Stimulated activated memory B cell treated with anti-CD40 and anti-IgM and Interleukin-4, amounts not matched to agents 10 μg/mL and 1 μg/mL and 100 μg/mL, for 72 hours (primary cell): Measurements from ENCODE around the gene TRIM37.

Experiments
- ATAC-seq: fragments of 150-1000 bp; cut with Tn5 transposase; 2 replicates; pipeline ENCODE4 v1.10.0; 2021
- H3K27ac Mint-ChIP-seq: one replicate; pipeline ENCODE4 v1.8.0; 2022; ENCODE audit warnings: mild to moderate bottlenecking, mixed read lengths
- H3K27me3 Mint-ChIP-seq: one replicate; pipeline ENCODE4 v1.8.0; 2022; ENCODE audit warnings: mixed read lengths
- H3K36me3 Mint-ChIP-seq: one replicate; pipeline ENCODE4 v1.8.0; 2022; ENCODE audit warnings: mixed read lengths
- H3K4me1 Mint-ChIP-seq: one replicate; pipeline ENCODE4 v1.8.0; 2022; ENCODE audit warnings: mixed read lengths
- H3K4me3 Mint-ChIP-seq: one replicate; pipeline ENCODE4 v1.8.0; 2022; ENCODE audit warnings: mild to moderate bottlenecking, moderate library complexity, mixed read lengths
- H3K9me3 Mint-ChIP-seq: one replicate; pipeline ENCODE4 v1.8.0; 2022; ENCODE audit warnings: mixed read lengths

TRIM37 gene

GRCh38 chr17:58998871-58999270 lies 107.8 kb downstream of the TRIM37 start:
- H3K4me1 Mint-ChIP-seq: peaks cover 21% of the 10 kb centered on the region
- H3K27ac Mint-ChIP-seq: peak overlapping the region; percentile 92
- H3K36me3 Mint-ChIP-seq: peaks cover 32% of the 10 kb centered on the region
- no peaks in the 10 kb centered on the region for H3K27me3 Mint-ChIP-seq
- H3K9me3 Mint-ChIP-seq: no peaks in the 10 kb centered on the region
- no peak overlapping the region for H3K4me3 Mint-ChIP-seq
- no peak for ATAC-seq

- no peaks in the 10 kb centered on the region for H3K9me3 Mint-ChIP-seq
- peaks cover 39% of the 10 kb centered on the region for H3K36me3 Mint-ChIP-seq
- peak overlapping the region; percentile 92 for H3K27ac Mint-ChIP-seq
- peaks cover 28% of the 10 kb centered on the region for H3K4me1 Mint-ChIP-seq
- no peaks in the 10 kb centered on the region for H3K27me3 Mint-ChIP-seq
- ATAC-seq: no peak
- no peak overlapping the region for H3K4me3 Mint-ChIP-seq
These were observed 108.7 kb downstream of the TRIM37 start for GRCh38 chr17:58997756-58998553.

DNA sequence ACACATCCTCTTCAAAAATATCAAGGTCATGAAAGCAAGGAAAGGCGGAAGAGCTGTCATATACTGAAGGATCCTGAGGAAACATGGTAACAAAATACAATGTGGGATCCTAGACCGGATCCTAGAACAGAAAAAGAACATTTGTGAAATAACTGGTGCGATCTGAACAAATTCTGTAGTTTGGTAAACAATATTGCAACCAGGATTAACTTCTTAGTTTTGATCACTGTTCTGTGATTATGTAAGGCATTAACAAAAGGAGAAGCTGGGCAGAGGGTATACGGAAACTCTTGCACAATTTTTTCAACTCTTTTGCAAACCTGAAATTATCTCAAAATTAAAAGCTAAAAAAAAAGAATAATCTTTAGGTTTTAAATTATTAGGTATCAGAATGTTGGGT lies 109.7 kb downstream of the TRIM37 start:
- ATAC-seq: no peak
- Mint-ChIP-seq H3K4me3 (no peak overlapping the region), H3K9me3 (no peaks in the 10 kb centered on the region), H3K27me3 (no peaks in the 10 kb centered on the region), H3K36me3 (peaks cover 41% of the 10 kb centered on the region), H3K4me1 (peaks cover 26% of the 10 kb centered on the region), H3K27ac (peak overlapping the region; percentile 92)

DNA sequence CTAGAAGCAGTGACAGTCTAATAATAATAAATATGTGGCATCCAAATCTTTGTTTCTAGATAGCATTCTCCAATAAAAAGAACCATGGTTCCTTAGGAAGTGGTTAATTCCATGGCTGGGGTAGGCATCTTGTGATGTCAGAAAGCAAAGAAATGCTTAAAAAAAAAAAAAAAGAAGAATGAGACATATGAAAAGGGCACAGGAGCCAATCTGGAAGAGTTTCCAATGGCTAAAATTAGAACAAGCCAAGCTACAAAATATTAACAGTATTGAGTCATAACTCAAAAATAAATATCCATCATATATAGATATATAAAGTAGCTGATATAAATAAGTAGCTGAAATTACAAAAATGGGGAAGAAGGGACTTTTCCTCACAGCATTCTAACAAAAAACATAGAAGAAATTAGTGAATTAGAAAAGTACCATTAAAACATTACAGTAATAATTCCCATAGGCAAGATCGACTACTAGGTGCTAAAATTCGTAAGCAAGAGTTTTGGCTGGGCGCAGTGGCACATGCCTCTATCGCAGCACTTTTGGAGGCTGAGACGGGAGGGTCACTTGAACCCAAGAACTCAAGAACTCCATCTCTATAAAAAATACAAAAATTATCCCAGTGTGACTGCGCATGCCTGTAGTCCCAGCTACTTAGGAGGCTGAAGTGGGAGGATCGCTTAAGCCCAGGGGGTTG lies 111.3 kb downstream of the TRIM37 start:
- ATAC-seq: no peak
- peaks cover 41% of the 10 kb centered on the region for H3K36me3 Mint-ChIP-seq
- H3K4me1 Mint-ChIP-seq: peaks cover 10% of the 10 kb centered on the region
- H3K27ac Mint-ChIP-seq: no peak overlapping the region
- no peak overlapping the region for H3K4me3 Mint-ChIP-seq
- H3K9me3 Mint-ChIP-seq: no peaks in the 10 kb centered on the region
- H3K27me3 Mint-ChIP-seq: no peaks in the 10 kb centered on the region

DNA sequence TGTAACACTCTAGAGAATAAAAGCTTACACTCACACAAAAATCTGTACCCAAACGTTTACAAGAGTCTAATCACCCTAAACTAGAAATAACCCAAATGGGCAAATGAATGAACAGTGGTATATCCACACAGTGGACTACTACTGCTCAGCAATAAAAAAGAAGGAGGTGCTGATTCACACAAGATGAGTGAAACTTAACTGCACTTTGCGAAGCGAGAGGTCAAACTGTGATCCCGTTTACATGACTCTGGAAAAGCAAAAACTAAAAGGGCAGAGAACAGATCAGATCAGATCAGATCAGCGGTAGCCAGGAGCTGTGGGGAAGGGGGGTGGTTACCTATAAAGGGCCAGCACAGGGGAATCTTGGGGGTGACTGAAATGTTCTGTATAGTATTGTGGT lies 113.4 kb downstream of the TRIM37 start:
- Mint-ChIP-seq H3K9me3 (no peaks in the 10 kb centered on the region), H3K27me3 (no peaks in the 10 kb centered on the region), H3K27ac (peak overlapping the region; percentile 19), H3K36me3 (peaks cover 36% of the 10 kb centered on the region), H3K4me3 (no peak overlapping the region), H3K4me1 (peaks cover 7% of the 10 kb centered on the region)
- no peak for ATAC-seq

GRCh38 chr17:58991718-58992331 lies 114.9 kb downstream of the TRIM37 start:
- Mint-ChIP-seq H3K4me1 (peaks cover 7% of the 10 kb centered on the region), H3K27ac (no peak overlapping the region), H3K27me3 (no peaks in the 10 kb centered on the region), H3K9me3 (no peaks in the 10 kb centered on the region), H3K4me3 (no peak overlapping the region), H3K36me3 (peaks cover 34% of the 10 kb centered on the region)
- peak; percentile 51 for ATAC-seq

DNA sequence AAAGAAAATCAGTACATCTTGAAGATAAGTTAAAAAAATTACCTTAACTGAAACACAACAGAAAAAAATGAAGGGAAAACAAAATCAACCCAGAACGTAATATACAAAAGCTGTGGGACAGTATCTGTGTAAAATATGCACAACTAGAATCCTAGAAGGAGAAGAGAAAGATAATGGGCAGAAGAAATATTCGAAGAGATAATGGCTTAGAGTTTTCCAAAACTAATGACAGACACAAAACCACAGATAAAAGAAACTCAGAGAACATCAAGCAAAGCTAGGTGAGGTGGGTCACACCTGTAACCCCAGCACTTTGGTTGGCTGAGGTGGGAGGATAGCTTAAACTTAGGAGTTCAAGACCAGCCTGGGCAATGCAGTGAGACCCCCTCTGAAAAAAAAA lies 117.1 kb downstream of the TRIM37 start:
- H3K27me3 Mint-ChIP-seq: no peaks in the 10 kb centered on the region
- H3K4me3 Mint-ChIP-seq: no peak overlapping the region
- no peak for ATAC-seq
- H3K27ac Mint-ChIP-seq: no peak overlapping the region
- H3K36me3 Mint-ChIP-seq: peaks cover 30% of the 10 kb centered on the region
- H3K4me1 Mint-ChIP-seq: peaks cover 7% of the 10 kb centered on the region
- no peaks in the 10 kb centered on the region for H3K9me3 Mint-ChIP-seq

DNA sequence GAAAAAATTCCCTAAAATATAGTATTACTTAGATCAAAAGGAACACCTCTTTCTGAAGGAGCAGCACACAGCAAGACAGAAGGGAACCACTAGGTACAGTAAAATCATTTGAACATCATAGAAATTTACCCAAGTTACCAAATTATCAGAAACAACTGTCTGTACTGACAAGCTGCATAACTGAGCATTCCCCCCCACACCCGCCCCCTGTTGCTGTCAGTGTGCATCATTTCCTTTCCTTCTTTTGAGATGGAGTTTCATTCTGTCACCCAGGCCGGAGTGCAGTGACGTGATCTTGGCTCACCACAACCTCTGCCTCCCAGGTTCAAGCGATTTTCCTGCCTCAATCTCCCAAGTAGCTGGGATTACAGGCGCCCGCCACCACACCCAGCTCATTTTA lies 120.7 kb downstream of the TRIM37 start:
- no peak overlapping the region for H3K27ac Mint-ChIP-seq
- peaks cover 21% of the 10 kb centered on the region for H3K36me3 Mint-ChIP-seq
- H3K4me1 Mint-ChIP-seq: no peaks in the 10 kb centered on the region
- H3K27me3 Mint-ChIP-seq: no peaks in the 10 kb centered on the region
- no peaks in the 10 kb centered on the region for H3K9me3 Mint-ChIP-seq
- no peak overlapping the region for H3K4me3 Mint-ChIP-seq
- ATAC-seq: no peak

GRCh38 chr17:58985367-58985766 lies 121.3 kb downstream of the TRIM37 start:
- Mint-ChIP-seq H3K4me3 (no peak overlapping the region), H3K9me3 (no peaks in the 10 kb centered on the region), H3K4me1 (no peaks in the 10 kb centered on the region), H3K36me3 (peaks cover 21% of the 10 kb centered on the region), H3K27me3 (no peaks in the 10 kb centered on the region), H3K27ac (no peak overlapping the region)
- ATAC-seq: no peak

DNA sequence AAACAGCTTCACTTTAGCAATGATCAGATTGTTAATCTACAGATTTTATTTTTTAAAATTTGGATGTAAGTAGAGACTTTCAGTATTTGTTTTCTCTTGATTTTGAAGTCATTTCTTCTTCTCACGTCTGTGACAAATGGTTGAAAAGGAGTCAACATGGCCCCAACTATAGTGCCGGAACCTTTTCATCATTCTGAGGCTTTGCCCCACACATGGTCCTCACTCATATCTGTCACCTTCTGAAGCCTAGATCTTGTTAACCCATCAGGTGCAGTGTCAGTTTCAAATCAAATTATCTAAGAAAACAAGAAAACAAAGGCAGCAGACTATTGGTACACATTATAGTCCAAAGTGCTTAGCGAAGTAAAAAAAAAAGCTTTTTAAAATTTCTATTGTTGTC lies 124.1 kb downstream of the TRIM37 start:
- Mint-ChIP-seq H3K4me3 (no peak overlapping the region), H3K9me3 (no peaks in the 10 kb centered on the region), H3K4me1 (no peaks in the 10 kb centered on the region), H3K36me3 (peaks cover 6% of the 10 kb centered on the region), H3K27ac (no peak overlapping the region), H3K27me3 (no peaks in the 10 kb centered on the region)
- ATAC-seq: no peak

DNA sequence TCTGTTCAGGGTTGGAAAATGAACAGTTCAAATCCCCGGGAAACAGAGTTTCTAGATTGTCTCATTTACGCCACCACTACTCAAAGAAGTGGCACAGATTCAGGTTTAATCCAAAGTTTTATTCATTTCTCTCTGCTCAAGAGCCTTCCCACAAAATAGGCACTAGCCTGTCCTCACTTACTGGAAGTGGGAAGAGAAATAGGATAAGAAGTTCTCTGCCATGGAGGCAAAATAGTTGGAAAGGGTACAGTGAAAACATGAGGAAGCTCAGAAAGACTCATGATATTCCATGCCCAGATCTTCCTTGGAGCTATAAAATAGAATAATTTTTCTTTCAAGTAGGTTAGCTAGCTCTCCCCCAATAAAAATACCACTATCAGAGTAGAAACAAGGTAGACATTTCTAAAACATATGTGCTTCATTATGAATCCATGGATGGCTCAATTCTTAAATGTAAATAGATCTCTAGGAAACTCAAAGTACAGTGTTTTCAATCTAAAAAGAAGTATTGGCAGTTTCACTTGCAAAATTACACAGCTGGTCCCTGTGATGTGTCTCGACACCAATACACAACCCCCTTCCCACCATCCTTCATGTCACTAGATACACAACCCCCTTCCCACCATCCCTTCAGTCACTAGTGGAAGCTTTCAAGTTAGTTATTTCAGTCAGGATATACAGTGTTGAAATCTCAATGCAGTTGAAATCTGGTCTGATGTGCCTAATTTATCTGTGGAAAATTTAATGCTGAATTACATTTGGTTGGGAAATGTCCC lies 125.8 kb downstream of the TRIM37 start:
- H3K4me3 Mint-ChIP-seq: no peak overlapping the region
- no peaks in the 10 kb centered on the region for H3K27me3 Mint-ChIP-seq
- H3K9me3 Mint-ChIP-seq: no peaks in the 10 kb centered on the region
- no peak overlapping the region for H3K27ac Mint-ChIP-seq
- H3K36me3 Mint-ChIP-seq: no peaks in the 10 kb centered on the region
- no peak for ATAC-seq
- H3K4me1 Mint-ChIP-seq: no peaks in the 10 kb centered on the region

- H3K27ac Mint-ChIP-seq: no peak overlapping the region
- H3K4me1 Mint-ChIP-seq: peaks cover 11% of the 10 kb centered on the region
- no peaks in the 10 kb centered on the region for H3K27me3 Mint-ChIP-seq
- no peak overlapping the region for H3K4me3 Mint-ChIP-seq
- no peak for ATAC-seq
- H3K36me3 Mint-ChIP-seq: no peaks in the 10 kb centered on the region
- no peaks in the 10 kb centered on the region for H3K9me3 Mint-ChIP-seq
These were observed 130.1 kb downstream of the TRIM37 start for GRCh38 chr17:58976541-58976940.

DNA sequence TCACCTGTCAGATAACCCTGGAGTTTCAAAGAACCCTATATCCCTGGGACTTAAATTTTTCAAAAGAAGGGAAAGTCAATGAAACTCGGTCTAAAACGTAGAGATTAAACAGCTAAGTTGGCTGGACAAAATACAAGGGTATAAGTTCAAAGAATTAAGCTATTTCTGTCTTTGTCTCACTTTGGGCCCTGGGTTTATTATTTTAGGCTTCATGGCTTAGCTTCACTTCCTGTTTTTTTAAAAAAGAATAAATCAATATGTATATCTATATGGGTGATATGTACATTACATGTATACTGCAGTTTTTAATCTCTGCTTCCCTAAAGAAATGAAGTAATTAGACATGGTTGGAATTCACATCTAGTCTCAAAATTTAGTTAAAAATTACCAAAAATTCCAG lies 132.3 kb downstream of the TRIM37 start:
- no peaks in the 10 kb centered on the region for H3K36me3 Mint-ChIP-seq
- no peaks in the 10 kb centered on the region for H3K9me3 Mint-ChIP-seq
- peaks cover 11% of the 10 kb centered on the region for H3K4me1 Mint-ChIP-seq
- no peaks in the 10 kb centered on the region for H3K27me3 Mint-ChIP-seq
- no peak overlapping the region for H3K4me3 Mint-ChIP-seq
- H3K27ac Mint-ChIP-seq: no peak overlapping the region
- ATAC-seq: no peak

DNA sequence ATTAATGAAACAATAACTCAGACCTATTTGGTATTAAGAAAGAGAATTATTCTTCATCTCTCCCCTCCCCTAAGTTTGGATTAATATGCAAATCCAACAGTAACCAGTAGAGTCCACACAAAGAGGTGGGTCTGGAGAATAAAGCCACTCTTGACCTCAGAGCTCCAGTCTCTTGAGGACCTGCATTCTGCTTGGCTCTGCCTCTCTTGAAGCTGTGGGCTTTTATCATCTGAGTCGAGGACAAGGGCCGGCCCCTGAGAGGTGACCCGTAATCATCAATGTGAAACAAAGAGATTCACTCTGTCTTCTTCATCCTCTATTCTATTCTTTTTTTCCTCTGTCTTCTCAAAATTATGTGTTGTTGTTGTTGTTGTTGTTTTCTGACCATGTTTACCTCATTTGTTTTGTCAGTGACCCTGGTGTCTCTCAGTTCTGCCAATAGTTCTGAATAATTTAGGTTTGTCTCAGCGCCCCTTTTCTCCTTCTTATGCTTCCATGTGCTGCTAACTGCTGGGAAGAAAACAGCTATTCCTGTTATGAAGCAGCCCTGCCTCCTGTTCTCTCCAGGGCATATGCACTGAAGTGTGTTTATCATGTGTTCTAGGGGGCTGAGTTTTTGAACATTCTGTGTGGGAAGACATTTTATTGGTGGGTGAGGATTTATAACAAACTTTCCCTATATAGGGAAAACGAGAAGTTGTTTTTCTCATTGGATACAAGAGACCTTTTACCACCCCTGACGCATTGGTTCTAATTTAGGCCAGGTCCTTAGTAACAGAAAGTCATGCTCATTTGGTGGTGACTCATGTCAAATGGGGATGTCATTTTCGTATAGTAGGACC lies 135.8 kb downstream of the TRIM37 start:
- H3K9me3 Mint-ChIP-seq: no peaks in the 10 kb centered on the region
- no peak overlapping the region for H3K4me3 Mint-ChIP-seq
- no peaks in the 10 kb centered on the region for H3K36me3 Mint-ChIP-seq
- peaks cover 11% of the 10 kb centered on the region for H3K4me1 Mint-ChIP-seq
- no peak for ATAC-seq
- H3K27ac Mint-ChIP-seq: no peak overlapping the region
- H3K27me3 Mint-ChIP-seq: no peaks in the 10 kb centered on the region
